Measurements from ENCODE around the gene FUT3.

Gene FUT3

DNA sequence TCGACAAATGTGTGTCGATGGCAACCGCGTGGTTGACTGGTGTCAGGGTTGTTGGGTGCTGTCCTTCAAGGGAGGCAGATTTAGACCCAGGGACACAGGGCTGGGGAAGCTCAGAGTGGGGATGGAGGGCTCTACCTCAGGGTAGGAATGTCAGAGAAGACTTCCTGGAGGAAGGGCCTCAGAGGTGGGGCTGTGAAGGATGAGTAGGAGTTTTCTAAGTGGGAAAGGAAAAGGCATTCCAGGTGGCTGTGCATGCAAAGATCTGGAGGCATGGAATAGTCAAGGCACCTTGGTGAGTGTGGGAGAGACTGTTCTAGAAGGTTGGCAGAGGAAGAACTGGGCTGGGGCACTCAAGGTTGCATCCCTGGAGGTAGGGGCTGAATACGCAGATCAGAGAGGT is 44.3 kb downstream of the FUT3 start:
- TF ChIP-seq, protein P1, sequence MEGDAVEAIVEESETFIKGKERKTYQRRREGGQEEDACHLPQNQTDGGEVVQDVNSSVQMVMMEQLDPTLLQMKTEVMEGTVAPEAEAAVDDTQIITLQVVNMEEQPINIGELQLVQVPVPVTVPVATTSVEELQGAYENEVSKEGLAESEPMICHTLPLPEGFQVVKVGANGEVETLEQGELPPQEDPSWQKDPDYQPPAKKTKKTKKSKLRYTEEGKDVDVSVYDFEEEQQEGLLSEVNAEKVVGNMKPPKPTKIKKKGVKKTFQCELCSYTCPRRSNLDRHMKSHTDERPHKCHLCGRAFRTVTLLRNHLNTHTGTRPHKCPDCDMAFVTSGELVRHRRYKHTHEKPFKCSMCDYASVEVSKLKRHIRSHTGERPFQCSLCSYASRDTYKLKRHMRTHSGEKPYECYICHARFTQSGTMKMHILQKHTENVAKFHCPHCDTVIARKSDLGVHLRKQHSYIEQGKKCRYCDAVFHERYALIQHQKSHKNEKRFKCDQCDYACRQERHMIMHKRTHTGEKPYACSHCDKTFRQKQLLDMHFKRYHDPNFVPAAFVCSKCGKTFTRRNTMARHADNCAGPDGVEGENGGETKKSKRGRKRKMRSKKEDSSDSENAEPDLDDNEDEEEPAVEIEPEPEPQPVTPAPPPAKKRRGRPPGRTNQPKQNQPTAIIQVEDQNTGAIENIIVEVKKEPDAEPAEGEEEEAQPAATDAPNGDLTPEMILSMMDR (IDR thresholded peaks at IDR 0.05): no peak

DNA sequence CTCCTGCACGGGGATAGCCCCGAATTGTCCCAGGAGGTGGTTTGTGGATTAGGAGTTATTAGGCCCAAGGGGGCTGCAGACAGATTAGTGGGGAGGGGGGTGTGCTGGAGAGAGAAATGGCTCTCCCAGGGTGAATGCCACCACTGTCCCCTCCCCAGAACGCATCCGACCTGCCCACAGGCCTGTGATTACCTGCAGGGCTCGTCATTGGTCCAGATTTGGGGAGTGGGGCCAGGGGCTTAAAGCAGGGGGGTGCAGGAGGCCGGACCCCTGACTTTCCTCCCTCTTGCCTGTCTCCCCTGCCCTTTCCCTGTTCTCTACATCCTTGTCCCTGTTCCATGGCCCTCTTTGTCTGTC is 45.1 kb downstream of the FUT3 start:
- H3K27me3 ChIP-seq: peaks cover 62% of the 10 kb centered on the region
- no peaks in the 10 kb centered on the region for H3K9me3 ChIP-seq
- no peaks in the 10 kb centered on the region for H3K36me3 ChIP-seq
- H3K27ac ChIP-seq: no peak overlapping the region
- TF ChIP-seq, protein P1 (IDR thresholded peaks at IDR 0.05): no peak
- peak overlapping the region in 1 of 2 experiments; percentile 37 for H3K4me3 ChIP-seq (ENCODE audit: low read depth in 1 of 2, low read length in 1 of 2)
- H3K4me1 ChIP-seq (ENCODE audit: control insufficient read depth in 1 of 2, insufficient read depth in 1 of 2, low read depth in 1 of 2, low read length in 1 of 2): peaks cover 20 to 37% of the 10 kb centered on the region in 2 experiments

More for the DNA sequence above, 44.3 kb downstream of the FUT3 start:
- H3K27ac ChIP-seq: no peak overlapping the region
- no peaks in the 10 kb centered on the region for H3K36me3 ChIP-seq
- H3K9me3 ChIP-seq: no peaks in the 10 kb centered on the region
- peaks cover 20 to 37% of the 10 kb centered on the region in 2 experiments for H3K4me1 ChIP-seq (ENCODE audit: control insufficient read depth in 1 of 2, insufficient read depth in 1 of 2, low read depth in 1 of 2, low read length in 1 of 2)
- H3K4me3 ChIP-seq (ENCODE audit: low read depth in 1 of 2, low read length in 1 of 2): no peak overlapping the region
- H3K27me3 ChIP-seq: peaks cover 54% of the 10 kb centered on the region

DNA sequence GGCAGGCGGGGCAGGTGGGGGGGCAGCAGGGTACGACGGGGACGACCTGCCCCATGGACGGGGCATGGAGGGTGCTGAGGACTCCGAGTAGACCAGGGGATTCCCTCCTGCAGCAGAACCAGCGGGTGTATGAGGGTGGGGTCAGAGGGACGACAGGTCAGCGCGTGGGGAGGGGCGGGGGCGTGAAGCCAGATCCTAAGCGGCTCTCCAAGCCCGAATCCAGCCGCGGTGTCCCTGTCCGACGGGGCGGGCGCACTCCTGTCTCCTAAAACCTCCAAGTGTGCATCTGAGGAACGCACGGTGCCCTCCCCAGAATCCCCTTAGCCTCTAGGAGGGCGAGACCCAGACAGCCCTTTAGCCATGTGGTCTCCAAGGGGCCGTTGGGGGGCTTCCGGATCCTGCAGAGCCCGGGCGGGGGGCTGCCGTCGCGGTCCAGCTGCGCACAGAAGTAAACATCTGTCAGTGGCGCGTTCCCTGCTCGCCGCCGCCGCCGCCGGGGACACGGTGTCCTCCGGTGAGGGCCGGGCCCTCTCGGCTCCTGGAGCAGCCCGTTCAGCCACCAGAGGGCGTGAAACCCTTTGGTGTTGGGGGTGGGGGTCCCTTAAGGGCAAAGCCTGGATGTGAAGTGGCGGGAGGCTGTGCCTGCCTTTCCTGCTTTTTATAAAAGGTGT is 45.7 kb downstream of the FUT3 start:
- Histone ChIP-seq H3K9me3 (no peaks in the 10 kb centered on the region), H3K4me1 (ENCODE audit: control insufficient read depth in 1 of 2, insufficient read depth in 1 of 2, low read depth in 1 of 2, low read length in 1 of 2) (peaks cover 20 to 37% of the 10 kb centered on the region in 2 experiments), H3K27me3 (peaks cover 67% of the 10 kb centered on the region), H3K36me3 (no peaks in the 10 kb centered on the region), H3K27ac (no peak overlapping the region), H3K4me3 (ENCODE audit: low read depth in 1 of 2, low read length in 1 of 2) (peak overlapping the region in 1 of 2 experiments; percentile 37)
- TF ChIP-seq, protein P1 (IDR thresholded peaks at IDR 0.05): no peak

DNA sequence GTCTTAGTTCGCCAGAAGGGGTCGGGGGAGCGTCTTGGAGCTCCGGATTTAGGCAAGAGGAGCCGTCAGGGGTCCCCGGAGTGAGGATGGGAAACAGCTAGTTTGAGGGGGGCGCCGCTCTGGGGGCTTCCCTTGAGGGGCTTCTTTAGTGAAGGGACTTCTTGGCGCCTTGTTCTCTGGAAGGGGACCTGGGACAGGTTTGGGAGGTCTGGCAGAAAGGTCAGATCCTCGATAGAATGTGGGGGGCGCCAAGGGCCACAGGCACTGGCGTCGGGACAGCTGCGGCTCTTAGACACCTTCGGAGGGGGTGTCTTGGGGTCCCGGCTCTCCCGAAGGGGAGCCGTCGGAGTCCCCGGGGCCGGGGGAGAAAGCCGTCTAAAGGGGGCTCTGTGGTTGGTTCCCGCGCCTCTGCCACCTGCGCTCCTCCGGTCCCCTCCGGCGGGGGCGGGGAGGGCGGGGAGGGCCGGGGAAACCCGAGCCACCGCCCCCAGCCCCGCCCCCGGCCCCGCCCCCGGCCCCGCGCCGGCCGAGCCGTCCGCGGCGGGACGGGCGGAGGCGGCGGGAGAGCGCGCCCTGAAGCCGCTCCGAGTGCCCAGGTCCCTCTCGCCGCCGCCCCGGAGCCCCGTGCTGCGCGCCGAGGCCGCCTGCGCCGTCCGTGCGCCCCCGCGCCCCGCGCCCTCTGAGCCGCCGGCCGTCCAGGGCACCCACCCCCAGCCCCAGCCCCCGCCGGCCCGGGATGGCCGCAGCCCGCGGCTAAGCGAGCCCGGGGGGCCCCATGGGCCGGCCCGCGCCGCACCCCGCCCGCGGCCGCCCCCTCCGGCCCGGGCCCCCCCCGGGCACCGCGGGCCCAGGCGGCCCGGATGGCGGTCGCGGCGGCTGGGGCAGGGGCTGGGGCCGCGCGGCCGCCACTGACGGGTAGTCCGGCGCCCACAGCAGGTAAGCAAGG is 46.5 kb downstream of the FUT3 start, which contains the start of gene NRTN:
Gene NRTN, plus strand, starts transcription at position 552 of the 946 bp plus-strand sequence. CDS start 19,099 bp downstream, outside the sequence.
- Histone ChIP-seq H3K4me3 (ENCODE audit: low read depth in 1 of 2, low read length in 1 of 2) (peak within 1 kb of the TSS; percentile 51 to 59), H3K9me3 (no peaks in the 10 kb centered on the region), H3K27ac (no peak within 1 kb of the TSS), H3K4me1 (ENCODE audit: control insufficient read depth in 1 of 2, insufficient read depth in 1 of 2, low read depth in 1 of 2, low read length in 1 of 2) (peaks cover 20 to 37% of the 10 kb centered on the region in 2 experiments), H3K27me3 (peaks cover 75% of the 10 kb centered on the region), H3K36me3 (no peaks in the 10 kb centered on the region)
- TF ChIP-seq, protein P1 (IDR thresholded peaks at IDR 0.05): no peak

DNA sequence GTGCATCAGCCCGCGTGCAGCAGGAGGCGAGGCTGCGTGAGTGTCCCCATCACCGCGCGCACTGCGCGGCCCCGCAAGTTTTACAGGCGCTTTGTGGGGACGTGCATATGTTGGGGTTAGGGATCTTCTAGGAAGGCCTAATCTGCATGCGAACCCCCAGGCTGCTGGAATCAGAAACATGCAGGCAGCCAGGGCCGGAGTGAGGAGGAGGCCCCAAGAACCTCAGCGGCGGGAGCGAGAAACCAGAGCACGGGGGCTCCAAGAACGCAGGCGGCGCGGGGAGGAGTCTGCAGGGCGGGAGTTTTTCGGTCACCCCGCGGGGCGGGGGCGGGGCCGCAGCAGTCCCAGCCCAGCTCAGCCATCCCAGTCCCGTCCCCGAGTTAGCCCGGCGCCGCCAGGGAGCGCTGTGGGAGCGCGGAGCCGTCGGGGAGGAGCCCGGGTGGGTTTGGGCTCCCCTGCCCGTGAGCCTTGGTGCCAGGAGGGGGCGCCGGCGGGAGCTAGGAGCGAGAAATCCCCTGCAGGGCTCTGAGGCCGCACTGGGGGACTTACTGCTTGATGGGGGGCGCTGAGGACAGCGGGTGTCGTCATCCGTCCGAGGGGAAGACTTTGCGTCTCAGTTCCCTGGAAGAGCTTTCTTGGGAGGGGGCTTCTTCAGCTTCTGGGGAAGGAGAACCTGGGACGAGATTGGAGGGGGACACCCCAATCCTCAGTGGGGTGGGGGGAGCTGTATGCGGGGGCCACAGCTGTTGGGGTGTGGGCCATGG is 47.3 kb downstream of the FUT3 start:
- H3K9me3 ChIP-seq: no peaks in the 10 kb centered on the region
- TF ChIP-seq, protein P1 (IDR thresholded peaks at IDR 0.05): peak; percentile 73
- H3K4me1 ChIP-seq (ENCODE audit: control insufficient read depth in 1 of 2, insufficient read depth in 1 of 2, low read depth in 1 of 2, low read length in 1 of 2): peaks cover 15 to 29% of the 10 kb centered on the region in 2 experiments
- no peaks in the 10 kb centered on the region for H3K36me3 ChIP-seq
- H3K4me3 ChIP-seq (ENCODE audit: low read depth in 1 of 2, low read length in 1 of 2): peak overlapping the region; percentile 51 to 59
- peaks cover 83% of the 10 kb centered on the region for H3K27me3 ChIP-seq
- no peak overlapping the region for H3K27ac ChIP-seq
